WTC11 (cell line): ENCODE data around the gene HOXB5.

Experiments used
- ATF2 ChIP-seq: sonication (generic); formaldehyde crosslinking; IDR thresholded peaks from 2 replicates; pipeline ENCODE4 v1.8.1; 2022; ENCODE audit warnings: low read depth, missing genetic modification reagents, borderline replicate concordance
- CREB1 ChIP-seq: sonication (generic); formaldehyde crosslinking; IDR thresholded peaks from 2 replicates; pipeline ENCODE4 v1.8.0; 2023; ENCODE audit warnings: mild to moderate bottlenecking, missing genetic modification reagents
- FOXP4 ChIP-seq: sonication (generic); formaldehyde crosslinking; IDR thresholded peaks from 2 replicates; pipeline ENCODE4 v1.8.0; 2022; ENCODE audit warnings: mild to moderate bottlenecking, missing genetic modification reagents
- HMGA2 ChIP-seq: fragments of 250-450 bp; sonication (Bioruptor Pico); IDR thresholded peaks from 2 replicates; pipeline ENCODE4 v1.4.0; 2021; ENCODE audit warnings: mild to moderate bottlenecking, moderate library complexity
- MLX ChIP-seq: sonication (generic); formaldehyde crosslinking; IDR thresholded peaks from 2 replicates; pipeline ENCODE4 v1.8.1; 2023; ENCODE audit warnings: mild to moderate bottlenecking, missing genetic modification reagents, moderate library complexity
- NR1H2 ChIP-seq: sonication (generic); formaldehyde crosslinking; IDR thresholded peaks from 2 replicates; pipeline ENCODE4 v1.9.0; 2021; ENCODE audit warnings: mild to moderate bottlenecking, moderate library complexity, missing genetic modification reagents
- TCF7 ChIP-seq: sonication (generic); formaldehyde crosslinking; IDR thresholded peaks from 2 replicates; pipeline ENCODE4 v1.8.0; 2022; ENCODE audit warnings: mild to moderate bottlenecking, low read depth, missing genetic modification reagents, moderate library complexity
- ZNF121 ChIP-seq: sonication (generic); formaldehyde crosslinking; IDR thresholded peaks from 2 replicates; pipeline ENCODE4 v1.8.0; 2023; ENCODE audit warnings: missing genetic modification reagents
- ZNF138 ChIP-seq: sonication (generic); formaldehyde crosslinking; conservative IDR thresholded peaks from 2 replicates; pipeline ENCODE4 v1.8.1; 2022; ENCODE audit warnings: mild to moderate bottlenecking, moderate library complexity, missing genetic modification reagents
- ZNF281 ChIP-seq: sonication (generic); formaldehyde crosslinking; IDR thresholded peaks from 2 replicates; pipeline ENCODE4 v1.8.0; 2023; ENCODE audit warnings: mild to moderate bottlenecking, missing genetic modification reagents
- ZNF423 ChIP-seq: fragments of 250-450 bp; sonication (Bioruptor Pico); IDR thresholded peaks from 2 replicates; pipeline ENCODE4 v2.1.2; 2022; ENCODE audit warnings: mild to moderate bottlenecking, moderate library complexity
- TF ChIP-seq, protein P1 (sequence below): fragments of 200-600 bp; IDR thresholded peaks from 2 replicates; pipeline ENCODE4 v1.8.0; 2022; ENCODE audit warnings: antibody characterized with exemption
- TF ChIP-seq, protein P2 (sequence below): sonication (generic); formaldehyde crosslinking; IDR thresholded peaks from 2 replicates; pipeline ENCODE4 v1.8.0; 2022; ENCODE audit warnings: mild to moderate bottlenecking, missing genetic modification reagents

DNA sequence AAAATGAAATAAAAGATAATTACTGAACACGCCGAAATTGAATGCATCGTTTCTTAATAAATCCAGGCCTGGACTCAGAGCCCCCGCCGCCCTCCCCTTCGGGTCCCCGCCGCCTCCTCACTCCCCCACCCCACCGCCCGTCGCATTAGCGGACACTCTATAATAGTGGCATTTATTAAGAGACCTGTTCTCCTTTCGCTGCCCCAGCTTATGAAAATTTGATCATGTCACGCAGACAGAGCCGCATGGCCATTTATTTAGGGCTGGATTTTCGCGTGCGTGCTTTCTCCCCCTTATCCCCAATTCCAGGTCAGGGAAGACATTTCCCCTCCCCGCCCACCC lies 42.4 kb downstream of the HOXB5 start:
- TF ChIP-seq NR1H2 (CRISPR knock-in tag) (no peak), CREB1 (CRISPR knock-in tag) (no peak), ZNF281 (CRISPR knock-in tag) (no peak), HMGA2 (CRISPR knock-in tag) (no peak), TCF7 (no peak), ZNF423 (CRISPR knock-in tag) (no peak), ATF2 (no peak), FOXP4 (no peak), MLX (CRISPR knock-in tag) (no peak), ZNF138 (CRISPR knock-in tag) (no peak), ZNF121 (CRISPR knock-in tag) (no peak)
- TF ChIP-seq, protein P1, sequence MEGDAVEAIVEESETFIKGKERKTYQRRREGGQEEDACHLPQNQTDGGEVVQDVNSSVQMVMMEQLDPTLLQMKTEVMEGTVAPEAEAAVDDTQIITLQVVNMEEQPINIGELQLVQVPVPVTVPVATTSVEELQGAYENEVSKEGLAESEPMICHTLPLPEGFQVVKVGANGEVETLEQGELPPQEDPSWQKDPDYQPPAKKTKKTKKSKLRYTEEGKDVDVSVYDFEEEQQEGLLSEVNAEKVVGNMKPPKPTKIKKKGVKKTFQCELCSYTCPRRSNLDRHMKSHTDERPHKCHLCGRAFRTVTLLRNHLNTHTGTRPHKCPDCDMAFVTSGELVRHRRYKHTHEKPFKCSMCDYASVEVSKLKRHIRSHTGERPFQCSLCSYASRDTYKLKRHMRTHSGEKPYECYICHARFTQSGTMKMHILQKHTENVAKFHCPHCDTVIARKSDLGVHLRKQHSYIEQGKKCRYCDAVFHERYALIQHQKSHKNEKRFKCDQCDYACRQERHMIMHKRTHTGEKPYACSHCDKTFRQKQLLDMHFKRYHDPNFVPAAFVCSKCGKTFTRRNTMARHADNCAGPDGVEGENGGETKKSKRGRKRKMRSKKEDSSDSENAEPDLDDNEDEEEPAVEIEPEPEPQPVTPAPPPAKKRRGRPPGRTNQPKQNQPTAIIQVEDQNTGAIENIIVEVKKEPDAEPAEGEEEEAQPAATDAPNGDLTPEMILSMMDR: no peak
- TF ChIP-seq, protein P2, sequence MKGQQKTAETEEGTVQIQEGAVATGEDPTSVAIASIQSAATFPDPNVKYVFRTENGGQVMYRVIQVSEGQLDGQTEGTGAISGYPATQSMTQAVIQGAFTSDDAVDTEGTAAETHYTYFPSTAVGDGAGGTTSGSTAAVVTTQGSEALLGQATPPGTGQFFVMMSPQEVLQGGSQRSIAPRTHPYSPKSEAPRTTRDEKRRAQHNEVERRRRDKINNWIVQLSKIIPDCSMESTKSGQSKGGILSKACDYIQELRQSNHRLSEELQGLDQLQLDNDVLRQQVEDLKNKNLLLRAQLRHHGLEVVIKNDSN (CRISPR knock-in tag): no peak
